GM13977 (cell line): ENCODE results near the gene URM1.

Experiments used
- DNase-seq: peaks from one replicate; pipeline ENCODE4 v3.0.0; 2012; ENCODE audit warnings: low spot score
- in situ Hi-C: fragments of 300-500 bp; cut with MboI; formaldehyde crosslinking; loops from one replicate; pipeline ENCODE4 v1.12.0; 2022; ENCODE audit warnings: low sequenced_read_pairs, low pct_unique_long_range_greater_than_20kb, mixed read lengths, inconsistent platforms; ENCODE audit not compliant: unreplicated experiment
- TF ChIP-seq, protein P1 (sequence below): IDR thresholded peaks from 2 replicates; pipeline ENCODE4 v1.5.1; 2012; ENCODE audit warnings: mild to moderate bottlenecking, control low read depth; ENCODE audit not compliant: insufficient read depth; ENCODE audit errors: extremely low read depth, missing control alignments

Gene URM1

DNA sequence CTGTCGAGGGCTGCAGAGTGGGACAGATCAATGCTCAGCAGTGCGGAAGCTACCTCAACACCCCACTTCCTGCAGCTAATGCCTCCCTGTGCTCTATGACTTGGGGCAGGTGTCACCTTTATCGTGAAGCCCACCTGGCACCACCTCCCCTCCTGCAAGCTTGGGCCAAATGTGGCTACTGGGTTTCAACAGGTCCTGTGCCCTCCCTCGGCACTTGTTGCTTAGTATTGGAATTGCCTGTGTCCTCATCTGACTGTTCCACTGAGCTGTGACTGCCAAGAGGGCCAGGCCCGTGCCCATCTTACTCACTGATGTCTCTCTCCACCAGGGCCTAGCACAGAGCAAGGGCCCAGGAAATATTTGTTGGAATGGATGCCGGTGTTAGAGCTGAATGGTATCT lies 21.4 kb upstream of the URM1 start:
- DNase-seq = no peak
- in situ Hi-C loops = no loop called here
- TF ChIP-seq, protein P1, sequence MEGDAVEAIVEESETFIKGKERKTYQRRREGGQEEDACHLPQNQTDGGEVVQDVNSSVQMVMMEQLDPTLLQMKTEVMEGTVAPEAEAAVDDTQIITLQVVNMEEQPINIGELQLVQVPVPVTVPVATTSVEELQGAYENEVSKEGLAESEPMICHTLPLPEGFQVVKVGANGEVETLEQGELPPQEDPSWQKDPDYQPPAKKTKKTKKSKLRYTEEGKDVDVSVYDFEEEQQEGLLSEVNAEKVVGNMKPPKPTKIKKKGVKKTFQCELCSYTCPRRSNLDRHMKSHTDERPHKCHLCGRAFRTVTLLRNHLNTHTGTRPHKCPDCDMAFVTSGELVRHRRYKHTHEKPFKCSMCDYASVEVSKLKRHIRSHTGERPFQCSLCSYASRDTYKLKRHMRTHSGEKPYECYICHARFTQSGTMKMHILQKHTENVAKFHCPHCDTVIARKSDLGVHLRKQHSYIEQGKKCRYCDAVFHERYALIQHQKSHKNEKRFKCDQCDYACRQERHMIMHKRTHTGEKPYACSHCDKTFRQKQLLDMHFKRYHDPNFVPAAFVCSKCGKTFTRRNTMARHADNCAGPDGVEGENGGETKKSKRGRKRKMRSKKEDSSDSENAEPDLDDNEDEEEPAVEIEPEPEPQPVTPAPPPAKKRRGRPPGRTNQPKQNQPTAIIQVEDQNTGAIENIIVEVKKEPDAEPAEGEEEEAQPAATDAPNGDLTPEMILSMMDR = no peak

GRCh38 chr9:128355451-128355850 lies 15.7 kb upstream of the URM1 start:
- in situ Hi-C loops = no loop called here
- DNase-seq = no peak
- TF ChIP-seq, protein P1 = no peak

GRCh38 chr9:128358090-128358489 lies 13.1 kb upstream of the URM1 start:
- in situ Hi-C loops = no loop called here
- no peak for DNase-seq
- TF ChIP-seq, protein P1 = no peak

GRCh38 chr9:128358861-128359260 lies 12.3 kb upstream of the URM1 start:
- TF ChIP-seq, protein P1 = no peak
- in situ Hi-C loops = no loop called here

GRCh38 chr9:128360826-128361225 lies 10.3 kb upstream of the URM1 start:
- no peak for DNase-seq
- in situ Hi-C loops = no loop called here
- TF ChIP-seq, protein P1 = no peak

More at GRCh38 chr9:128358861-128359260, 12.3 kb upstream of the URM1 start:
- no peak for DNase-seq

DNA sequence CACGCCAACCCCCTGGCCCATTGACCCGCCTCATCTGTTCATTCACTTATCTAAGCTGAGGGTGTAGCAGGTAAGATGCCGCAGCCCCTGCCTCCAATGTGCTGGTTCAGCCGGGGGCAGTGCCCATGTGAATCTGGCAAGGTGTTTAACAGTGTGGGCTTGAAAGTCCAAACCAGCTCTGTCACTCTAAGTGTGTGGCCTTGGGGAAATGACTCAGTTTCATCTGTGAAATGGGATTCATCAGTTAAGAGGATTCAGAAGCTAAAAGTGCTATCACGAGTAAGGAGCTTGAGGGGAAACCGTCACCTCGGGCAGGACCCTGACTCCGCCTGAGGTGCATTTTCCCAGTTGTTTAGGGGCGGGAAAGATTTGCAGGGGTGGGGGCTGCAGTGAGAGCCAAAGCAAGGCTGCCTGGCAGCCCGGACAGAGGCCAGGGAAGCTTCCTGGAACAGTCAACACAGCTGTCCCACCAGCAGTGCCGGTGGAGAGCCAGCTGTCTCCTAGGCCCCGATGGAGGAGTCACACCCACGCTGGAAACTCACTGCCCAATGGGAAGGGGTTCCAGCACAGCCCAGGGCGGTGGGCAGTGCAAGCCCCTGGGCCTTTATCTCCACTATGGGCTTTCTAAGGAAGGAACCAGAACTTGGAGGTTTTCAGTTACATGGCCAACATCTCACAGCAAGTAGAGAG lies 9.7 kb upstream of the URM1 start:
- TF ChIP-seq, protein P1 = no peak
- no peak for DNase-seq
- in situ Hi-C loops = no loop called here
